ENCODE measurements around the gene AK5. TPM values are rescaled to one million over a fixed set of nuclear protein-coding genes. Genes with fewer than 3 reads are reported as not detected.
A peak's percentile ranks its signal among the peaks of the same experiment; 100 is the strongest.
"Not testable (repeated sequence)": the region's sequence is repeated elsewhere in the genome, so short reads cannot be mapped to it uniquely, and the experiment has no call there.

The AK5 gene
- total RNA-seq, 6 experiments from 2014 or later, result 51.9 to 77.6 (median 70.8) TPM

DNA sequence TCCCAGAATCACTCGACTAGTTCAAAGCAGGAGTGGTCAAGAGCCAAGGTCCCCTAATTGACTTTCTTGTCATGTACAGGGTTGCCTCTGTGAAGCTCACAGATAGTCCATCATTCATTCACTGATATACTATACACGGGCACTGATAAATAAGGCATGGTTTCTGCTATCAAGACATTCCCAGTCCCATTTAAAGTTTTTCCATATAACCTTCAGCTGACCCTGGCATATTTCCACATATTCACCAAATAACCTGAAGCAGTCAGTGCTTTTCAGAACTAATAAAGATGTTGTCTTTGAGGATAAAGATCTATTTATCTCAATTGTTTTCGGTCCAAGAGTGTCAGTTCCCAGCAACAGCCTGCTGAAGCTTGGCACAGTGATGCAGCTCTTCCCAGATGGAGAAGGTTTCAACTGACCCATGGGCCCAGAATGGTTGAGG, 227.3 kb downstream of the AK5 start:
- Mint-ChIP-seq H3K4me3 (0 out of 2 replicates have a peak overlapping the region, but pooled peaks have one; percentile 1), H3K27me3 (ENCODE audit: insufficient read depth) (peaks cover 4% of the 10 kb centered on the region; the same call in 1 of the 2 replicates)
- TF ChIP-seq, protein P1, sequence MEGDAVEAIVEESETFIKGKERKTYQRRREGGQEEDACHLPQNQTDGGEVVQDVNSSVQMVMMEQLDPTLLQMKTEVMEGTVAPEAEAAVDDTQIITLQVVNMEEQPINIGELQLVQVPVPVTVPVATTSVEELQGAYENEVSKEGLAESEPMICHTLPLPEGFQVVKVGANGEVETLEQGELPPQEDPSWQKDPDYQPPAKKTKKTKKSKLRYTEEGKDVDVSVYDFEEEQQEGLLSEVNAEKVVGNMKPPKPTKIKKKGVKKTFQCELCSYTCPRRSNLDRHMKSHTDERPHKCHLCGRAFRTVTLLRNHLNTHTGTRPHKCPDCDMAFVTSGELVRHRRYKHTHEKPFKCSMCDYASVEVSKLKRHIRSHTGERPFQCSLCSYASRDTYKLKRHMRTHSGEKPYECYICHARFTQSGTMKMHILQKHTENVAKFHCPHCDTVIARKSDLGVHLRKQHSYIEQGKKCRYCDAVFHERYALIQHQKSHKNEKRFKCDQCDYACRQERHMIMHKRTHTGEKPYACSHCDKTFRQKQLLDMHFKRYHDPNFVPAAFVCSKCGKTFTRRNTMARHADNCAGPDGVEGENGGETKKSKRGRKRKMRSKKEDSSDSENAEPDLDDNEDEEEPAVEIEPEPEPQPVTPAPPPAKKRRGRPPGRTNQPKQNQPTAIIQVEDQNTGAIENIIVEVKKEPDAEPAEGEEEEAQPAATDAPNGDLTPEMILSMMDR (IDR thresholded peaks at IDR 0.05), result no peak

DNA sequence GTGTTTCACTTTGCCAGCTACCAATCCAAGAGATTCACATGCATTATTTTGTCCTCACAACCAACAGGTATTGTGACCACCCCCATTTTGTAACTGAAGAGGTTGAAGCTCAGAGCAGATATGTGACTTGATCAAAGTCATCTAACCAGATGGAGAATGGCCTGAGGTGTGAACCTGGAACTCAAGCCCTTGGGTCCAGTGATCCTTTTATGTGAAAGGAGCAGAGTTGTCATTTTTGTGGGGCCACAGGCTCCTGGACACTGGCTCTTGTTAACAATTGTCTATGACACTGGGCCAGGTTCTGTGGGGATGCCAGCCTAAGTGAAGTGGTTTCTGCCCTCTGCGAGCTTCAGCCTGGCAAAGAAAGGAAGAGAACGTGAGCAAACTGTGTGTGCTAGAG, 228.1 kb downstream of the AK5 start:
- Mint-ChIP-seq H3K27ac (no peak overlapping the region), H3K9me3 (no peaks in the 10 kb centered on the region; the same call in 1 of the 2 replicates), H3K4me1 (ENCODE audit: low read depth) (peaks cover 15% of the 10 kb centered on the region), H3K4me3 (no peak overlapping the region), H3K27me3 (ENCODE audit: insufficient read depth) (peaks cover 4% of the 10 kb centered on the region; the same call in 1 of the 2 replicates), H3K36me3 (ENCODE audit: low read depth) (peaks cover 13% of the 10 kb centered on the region)
- DNase-seq, result no peak
- TF ChIP-seq, protein P1 (IDR thresholded peaks at IDR 0.05), result no peak

More for the DNA sequence above, 227.3 kb downstream of the AK5 start:
- H3K4me1 Mint-ChIP-seq (ENCODE audit: low read depth), result peaks cover 22% of the 10 kb centered on the region
- no peaks in the 10 kb centered on the region; the same call in 1 of the 2 replicates for H3K9me3 Mint-ChIP-seq
- H3K27ac Mint-ChIP-seq, result no peak overlapping the region
- peaks cover 13% of the 10 kb centered on the region for H3K36me3 Mint-ChIP-seq (ENCODE audit: low read depth)
- no peak for DNase-seq

DNA sequence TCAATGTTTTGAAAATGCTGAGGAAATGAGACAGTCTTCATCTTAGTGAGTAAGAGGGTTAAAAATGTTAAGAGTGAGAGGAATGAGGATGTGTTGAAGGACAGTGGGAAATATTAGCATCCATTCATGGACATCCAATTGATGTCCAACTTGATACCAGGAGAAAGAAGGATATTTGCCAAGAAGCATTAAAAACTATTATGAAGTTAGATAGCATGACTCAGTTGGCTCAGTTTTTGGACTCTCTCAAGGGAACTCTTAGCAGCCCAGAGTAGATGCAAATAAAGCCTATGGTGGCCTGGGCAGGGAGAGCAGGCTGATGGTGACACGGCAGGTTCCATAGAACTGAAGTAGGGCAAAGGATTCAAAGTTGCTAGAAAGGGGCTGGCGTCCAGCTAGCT, 229.6 kb downstream of the AK5 start:
- H3K9me3 Mint-ChIP-seq, result no peaks in the 10 kb centered on the region; the same call in 1 of the 2 replicates
- no peaks in the 10 kb centered on the region for H3K27me3 Mint-ChIP-seq (ENCODE audit: insufficient read depth)
- H3K36me3 Mint-ChIP-seq (ENCODE audit: low read depth), result peaks cover 5% of the 10 kb centered on the region
- no peak overlapping the region for H3K27ac Mint-ChIP-seq
- TF ChIP-seq, protein P1 (IDR thresholded peaks at IDR 0.05), result no peak
- peak; percentile 91 for DNase-seq
- no peak overlapping the region for H3K4me3 Mint-ChIP-seq
- H3K4me1 Mint-ChIP-seq (ENCODE audit: low read depth), result peaks cover 3% of the 10 kb centered on the region

DNA sequence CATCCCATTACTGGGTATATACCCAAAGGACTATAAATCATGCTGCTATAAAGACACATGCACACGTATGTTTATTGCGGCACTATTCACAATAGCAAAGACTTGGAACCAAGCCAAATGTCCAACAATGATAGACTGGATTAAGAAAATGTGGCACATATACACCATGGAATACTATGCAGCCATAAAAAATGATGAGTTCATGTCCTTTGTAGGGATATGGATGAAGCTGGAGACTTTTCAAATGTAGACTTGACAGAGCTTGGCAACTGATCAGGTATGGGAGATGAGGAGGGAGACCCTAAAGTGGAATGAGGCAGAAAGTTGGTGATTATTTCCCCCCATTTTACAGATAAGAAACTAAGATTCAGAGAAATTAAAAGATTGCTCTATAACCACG, 230.8 kb downstream of the AK5 start:
- not testable (repeated sequence) for DNase-seq; H3K9me3 Mint-ChIP-seq; H3K4me1 Mint-ChIP-seq (ENCODE audit: low read depth); H3K27me3 Mint-ChIP-seq (ENCODE audit: insufficient read depth); H3K4me3 Mint-ChIP-seq; H3K36me3 Mint-ChIP-seq (ENCODE audit: low read depth)
- peak overlapping the region; percentile 91 for H3K27ac Mint-ChIP-seq

DNA sequence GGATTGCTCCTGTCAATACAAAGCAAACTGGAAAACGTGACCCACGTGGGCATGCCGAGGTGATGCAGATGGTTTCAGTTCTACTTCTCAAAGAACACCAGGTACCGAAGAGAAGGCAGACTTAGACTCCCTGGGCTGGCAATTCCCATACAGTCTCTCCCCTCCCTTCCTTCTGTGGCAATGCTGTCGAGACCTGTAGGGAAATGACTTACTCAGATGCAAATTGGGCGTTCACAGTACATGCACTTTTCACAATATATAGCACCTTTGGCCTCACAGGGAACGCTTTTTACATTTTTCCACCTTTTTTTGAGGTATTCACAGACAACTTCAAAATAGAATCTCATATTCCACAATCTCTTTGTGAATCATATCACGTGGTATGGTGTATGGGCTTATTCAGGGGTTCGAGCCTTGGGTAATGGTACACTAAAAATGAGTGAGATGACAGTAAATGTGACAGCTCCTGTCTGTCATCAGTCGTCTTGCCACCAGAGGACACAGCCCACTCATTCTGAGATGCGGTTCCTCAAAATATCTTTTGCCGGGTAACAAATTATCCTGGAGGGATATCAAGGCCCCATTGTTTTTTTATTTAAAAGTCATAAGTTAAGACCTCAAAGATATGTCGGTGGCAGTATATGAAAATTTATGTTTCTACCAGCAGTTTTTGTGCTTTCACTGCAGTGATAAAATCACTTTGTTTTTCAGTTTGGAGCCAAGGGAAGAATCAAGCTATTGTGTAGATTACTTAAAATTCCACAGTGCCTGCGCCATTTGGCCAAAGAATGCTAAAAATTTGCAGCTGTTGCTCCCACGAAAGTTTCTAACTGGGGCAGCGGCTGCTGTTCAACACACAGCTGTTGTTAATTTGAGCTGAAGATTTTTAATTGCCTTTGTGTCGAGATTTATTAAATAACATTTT, 232.3 kb downstream of the AK5 start:
- H3K27ac Mint-ChIP-seq, result peak overlapping the region; percentile 91
- peak; percentile 76 for DNase-seq
- peaks cover 5% of the 10 kb centered on the region for H3K4me1 Mint-ChIP-seq (ENCODE audit: low read depth)
- no peaks in the 10 kb centered on the region for H3K27me3 Mint-ChIP-seq (ENCODE audit: insufficient read depth)
- H3K4me3 Mint-ChIP-seq, result peak overlapping the region; percentile 74
- peaks cover 17% of the 10 kb centered on the region for H3K36me3 Mint-ChIP-seq (ENCODE audit: low read depth)
- TF ChIP-seq, protein P1 (IDR thresholded peaks at IDR 0.05), result peak; percentile 18; the same call in 1 of the 2 replicates
- H3K9me3 Mint-ChIP-seq, result no peaks in the 10 kb centered on the region; the same call in 1 of the 2 replicates

Measured in HFFc6 (cell line).